Measurements from ENCODE around the gene WDFY4.

DNA sequence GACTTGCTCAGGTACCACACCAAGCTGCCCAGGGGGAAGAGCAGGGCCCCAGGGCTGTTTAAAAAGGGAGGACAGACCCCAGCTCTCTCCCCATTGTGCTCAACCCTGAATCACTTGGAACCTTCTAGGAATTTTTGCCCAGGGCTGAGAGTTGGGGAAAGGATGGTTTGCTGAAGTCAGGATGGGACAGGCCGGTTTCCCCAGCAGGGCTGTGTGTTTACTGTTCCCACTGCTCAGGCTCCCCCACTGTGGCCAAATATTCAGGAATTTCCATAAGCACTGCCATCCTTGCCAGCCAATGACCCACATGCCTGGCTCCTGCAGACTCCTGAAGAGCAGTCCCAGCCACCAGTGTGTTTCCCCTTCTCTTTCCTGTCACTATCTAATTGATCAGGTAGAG is 120.7 kb downstream of the WDFY4 start:
- TF ChIP-seq, protein P1, sequence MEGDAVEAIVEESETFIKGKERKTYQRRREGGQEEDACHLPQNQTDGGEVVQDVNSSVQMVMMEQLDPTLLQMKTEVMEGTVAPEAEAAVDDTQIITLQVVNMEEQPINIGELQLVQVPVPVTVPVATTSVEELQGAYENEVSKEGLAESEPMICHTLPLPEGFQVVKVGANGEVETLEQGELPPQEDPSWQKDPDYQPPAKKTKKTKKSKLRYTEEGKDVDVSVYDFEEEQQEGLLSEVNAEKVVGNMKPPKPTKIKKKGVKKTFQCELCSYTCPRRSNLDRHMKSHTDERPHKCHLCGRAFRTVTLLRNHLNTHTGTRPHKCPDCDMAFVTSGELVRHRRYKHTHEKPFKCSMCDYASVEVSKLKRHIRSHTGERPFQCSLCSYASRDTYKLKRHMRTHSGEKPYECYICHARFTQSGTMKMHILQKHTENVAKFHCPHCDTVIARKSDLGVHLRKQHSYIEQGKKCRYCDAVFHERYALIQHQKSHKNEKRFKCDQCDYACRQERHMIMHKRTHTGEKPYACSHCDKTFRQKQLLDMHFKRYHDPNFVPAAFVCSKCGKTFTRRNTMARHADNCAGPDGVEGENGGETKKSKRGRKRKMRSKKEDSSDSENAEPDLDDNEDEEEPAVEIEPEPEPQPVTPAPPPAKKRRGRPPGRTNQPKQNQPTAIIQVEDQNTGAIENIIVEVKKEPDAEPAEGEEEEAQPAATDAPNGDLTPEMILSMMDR (IDR thresholded peaks at IDR 0.05), result no peak
- TF ChIP-seq POLR2A (IDR thresholded peaks at IDR 0.05) (no peak), EP300 (IDR thresholded peaks at IDR 0.05) (no peak)
